ENCODE results near the gene SH3BGRL.

SH3BGRL gene

DNA sequence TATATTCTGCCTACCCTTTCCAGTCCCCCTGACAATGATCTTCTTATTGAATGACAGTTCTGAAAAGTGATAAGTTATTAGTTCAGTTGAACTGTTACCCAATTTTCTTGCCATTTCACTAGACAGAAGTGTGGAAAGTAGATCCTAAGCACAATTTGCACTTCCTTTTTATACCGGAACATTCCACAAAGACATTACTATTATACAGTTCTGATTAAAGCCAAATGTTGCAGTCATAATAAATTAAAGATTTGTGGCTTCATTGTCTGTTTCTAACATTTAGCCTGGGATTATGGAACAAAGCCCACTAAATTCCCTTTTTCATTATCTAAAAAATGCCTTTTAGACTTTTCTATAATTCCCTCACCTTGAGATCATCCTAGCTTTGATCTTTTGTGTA lies 13.8 kb downstream of the SH3BGRL start:
- H3K27ac ChIP-seq, result no peak overlapping the region
- TF ChIP-seq, protein P1, sequence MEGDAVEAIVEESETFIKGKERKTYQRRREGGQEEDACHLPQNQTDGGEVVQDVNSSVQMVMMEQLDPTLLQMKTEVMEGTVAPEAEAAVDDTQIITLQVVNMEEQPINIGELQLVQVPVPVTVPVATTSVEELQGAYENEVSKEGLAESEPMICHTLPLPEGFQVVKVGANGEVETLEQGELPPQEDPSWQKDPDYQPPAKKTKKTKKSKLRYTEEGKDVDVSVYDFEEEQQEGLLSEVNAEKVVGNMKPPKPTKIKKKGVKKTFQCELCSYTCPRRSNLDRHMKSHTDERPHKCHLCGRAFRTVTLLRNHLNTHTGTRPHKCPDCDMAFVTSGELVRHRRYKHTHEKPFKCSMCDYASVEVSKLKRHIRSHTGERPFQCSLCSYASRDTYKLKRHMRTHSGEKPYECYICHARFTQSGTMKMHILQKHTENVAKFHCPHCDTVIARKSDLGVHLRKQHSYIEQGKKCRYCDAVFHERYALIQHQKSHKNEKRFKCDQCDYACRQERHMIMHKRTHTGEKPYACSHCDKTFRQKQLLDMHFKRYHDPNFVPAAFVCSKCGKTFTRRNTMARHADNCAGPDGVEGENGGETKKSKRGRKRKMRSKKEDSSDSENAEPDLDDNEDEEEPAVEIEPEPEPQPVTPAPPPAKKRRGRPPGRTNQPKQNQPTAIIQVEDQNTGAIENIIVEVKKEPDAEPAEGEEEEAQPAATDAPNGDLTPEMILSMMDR (IDR thresholded peaks at IDR 0.05; ENCODE audit: low read depth, low read length, missing control alignments), result no peak
- in situ Hi-C loops (cut with HindIII; ENCODE audit: low pct_ligation_motif_present, low sequenced_read_pairs), result no loop called here
- no peak overlapping the region for H3K4me3 ChIP-seq (ENCODE audit: low read depth, low read length)
- no peaks in the 10 kb centered on the region for H3K36me3 ChIP-seq (replicated peaks)
- no peak for DNase-seq
- no peaks in the 10 kb centered on the region for H3K27me3 ChIP-seq (replicated peaks)

DNA sequence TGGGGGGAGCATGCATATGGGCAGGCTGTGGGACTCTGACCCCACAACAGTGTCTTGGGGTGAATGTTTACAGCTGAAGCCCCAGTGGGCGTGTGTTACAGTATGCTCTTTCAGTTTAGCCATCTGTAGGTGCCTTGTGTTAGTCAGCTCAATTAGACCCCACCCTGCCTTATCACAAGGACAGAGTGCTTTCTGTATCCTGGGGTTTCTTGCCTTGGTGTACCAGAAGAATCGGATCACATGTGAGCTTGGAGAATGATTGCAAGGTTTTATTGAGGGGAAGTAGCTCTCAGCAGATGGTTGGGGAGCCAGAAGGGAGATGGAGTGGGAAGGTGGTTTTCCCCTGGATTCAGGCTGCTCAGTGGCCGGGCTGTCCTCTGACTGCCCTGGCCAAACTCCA lies 27.3 kb downstream of the SH3BGRL start:
- no peak overlapping the region for H3K4me3 ChIP-seq (ENCODE audit: low read depth, low read length)
- H3K27me3 ChIP-seq (replicated peaks), result no peaks in the 10 kb centered on the region
- H3K36me3 ChIP-seq (replicated peaks), result no peaks in the 10 kb centered on the region
- DNase-seq, result no peak
- in situ Hi-C loops (cut with HindIII; ENCODE audit: low pct_ligation_motif_present, low sequenced_read_pairs), result no loop called here
- TF ChIP-seq, protein P1 (IDR thresholded peaks at IDR 0.05; ENCODE audit: low read depth, low read length, missing control alignments), result no peak
- no peak overlapping the region for H3K27ac ChIP-seq

DNA sequence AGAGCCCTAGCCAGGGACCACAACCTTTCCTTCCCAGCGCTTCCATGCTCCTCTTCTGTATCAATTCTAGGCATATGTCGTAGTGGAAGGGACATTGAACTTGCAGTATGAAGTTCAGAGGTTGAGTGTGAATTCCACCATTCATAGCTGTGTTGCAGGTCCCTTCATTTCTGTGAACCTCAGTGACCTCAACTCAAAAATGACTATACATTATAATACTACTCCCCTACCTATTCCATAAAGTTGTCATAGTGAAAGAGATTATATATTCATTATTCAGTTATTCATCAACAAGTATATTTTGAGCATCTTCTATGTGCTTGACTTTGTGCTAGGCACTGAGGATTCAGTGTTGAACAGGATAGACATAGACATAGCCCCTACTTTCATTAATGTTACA lies 28.0 kb downstream of the SH3BGRL start:
- Histone ChIP-seq H3K27ac (no peak overlapping the region), H3K4me3 (ENCODE audit: low read depth, low read length) (no peak overlapping the region), H3K36me3 (replicated peaks) (no peaks in the 10 kb centered on the region), H3K27me3 (replicated peaks) (no peaks in the 10 kb centered on the region)
- in situ Hi-C loops (cut with HindIII; ENCODE audit: low pct_ligation_motif_present, low sequenced_read_pairs), result no loop called here
- TF ChIP-seq, protein P1 (IDR thresholded peaks at IDR 0.05; ENCODE audit: low read depth, low read length, missing control alignments), result no peak
- no peak for DNase-seq

DNA sequence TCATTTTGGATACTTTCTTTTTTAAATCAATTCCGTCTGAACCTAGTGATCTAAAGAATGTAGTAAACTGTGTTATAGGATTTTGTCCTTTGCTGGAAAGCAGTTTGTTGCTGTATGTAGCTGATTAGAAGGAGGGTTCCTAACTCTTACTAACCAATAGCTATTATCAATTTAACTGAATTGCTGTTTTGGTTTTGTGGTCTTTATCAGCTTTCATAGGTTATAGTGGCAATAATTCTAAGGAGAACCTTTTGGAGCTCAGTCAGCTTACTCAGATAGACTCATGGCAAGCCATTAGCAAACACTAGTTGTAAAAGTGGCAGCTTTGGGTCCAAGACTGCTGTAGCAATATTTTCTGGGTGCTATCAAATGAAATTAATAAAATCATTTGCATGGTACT lies 29.6 kb downstream of the SH3BGRL start:
- H3K4me3 ChIP-seq (ENCODE audit: low read depth, low read length), result no peak overlapping the region
- no peak for DNase-seq
- no peaks in the 10 kb centered on the region for H3K27me3 ChIP-seq (replicated peaks)
- no peak overlapping the region for H3K27ac ChIP-seq
- TF ChIP-seq, protein P1 (IDR thresholded peaks at IDR 0.05; ENCODE audit: low read depth, low read length, missing control alignments), result no peak
- no peaks in the 10 kb centered on the region for H3K36me3 ChIP-seq (replicated peaks)
- in situ Hi-C loops (cut with HindIII; ENCODE audit: low pct_ligation_motif_present, low sequenced_read_pairs), result no loop called here

DNA sequence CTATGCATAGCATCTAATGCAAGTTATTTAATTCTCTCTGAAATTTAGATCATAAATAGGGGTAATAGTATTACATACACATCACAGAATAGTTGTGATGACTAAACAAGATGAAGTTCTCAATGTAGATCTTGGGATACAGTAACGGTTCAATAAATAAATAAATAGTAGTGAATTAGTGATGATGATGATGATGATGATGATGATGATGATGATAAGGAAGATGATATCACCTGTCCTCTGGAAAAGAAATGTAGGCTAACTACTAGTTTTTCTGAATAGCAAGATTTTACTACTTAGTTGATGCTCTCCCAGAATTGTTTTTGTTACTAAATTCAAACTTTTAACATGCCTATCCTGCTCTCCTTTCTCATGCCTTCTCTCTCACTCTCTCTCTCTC lies 30.3 kb downstream of the SH3BGRL start:
- no peaks in the 10 kb centered on the region for H3K36me3 ChIP-seq (replicated peaks)
- DNase-seq, result no peak
- no peak overlapping the region for H3K27ac ChIP-seq
- no peaks in the 10 kb centered on the region for H3K27me3 ChIP-seq (replicated peaks)
- in situ Hi-C loops (cut with HindIII; ENCODE audit: low pct_ligation_motif_present, low sequenced_read_pairs), result no loop called here
- TF ChIP-seq, protein P1 (IDR thresholded peaks at IDR 0.05; ENCODE audit: low read depth, low read length, missing control alignments), result no peak
- no peak overlapping the region for H3K4me3 ChIP-seq (ENCODE audit: low read depth, low read length)

DNA sequence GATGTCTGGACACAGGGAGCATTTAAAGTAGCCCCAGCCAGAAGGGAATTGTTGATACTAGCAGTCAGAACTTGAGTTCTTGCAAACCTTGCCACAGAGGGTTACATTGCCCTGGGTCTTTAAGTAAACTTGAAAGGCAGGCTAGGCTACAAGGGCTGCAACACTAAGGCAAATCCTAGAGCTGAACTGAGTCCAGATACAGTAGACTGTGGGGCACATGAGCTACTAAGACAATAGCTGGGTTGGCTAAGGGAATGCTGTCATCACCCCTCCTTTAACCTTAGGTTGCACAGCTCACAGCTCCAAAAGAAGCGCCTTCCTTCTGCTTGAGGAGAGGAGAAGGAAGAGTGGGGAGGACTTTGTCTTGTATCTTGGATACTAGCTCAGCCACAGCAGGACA lies 35.6 kb downstream of the SH3BGRL start:
- Histone ChIP-seq H3K27ac (no peak overlapping the region), H3K27me3 (replicated peaks) (no peaks in the 10 kb centered on the region), H3K4me3 (ENCODE audit: low read depth, low read length) (no peak overlapping the region), H3K36me3 (replicated peaks) (no peaks in the 10 kb centered on the region)
- in situ Hi-C loops (cut with HindIII; ENCODE audit: low pct_ligation_motif_present, low sequenced_read_pairs), result no loop called here
- no peak for DNase-seq
- TF ChIP-seq, protein P1 (IDR thresholded peaks at IDR 0.05; ENCODE audit: low read depth, low read length, missing control alignments), result no peak
